Activated CD8-positive, alpha-beta memory T cell treated with anti-CD3 and anti-CD28 coated beads for 36 hours (primary cell): ENCODE measurements around the gene BRAT1. TPM values are rescaled to one million over a fixed set of nuclear protein-coding genes. Genes with fewer than 3 reads are reported as not detected.

Experiments used
- CTCF ChIA-PET: fragments of 350-600 bp; sonication (Branson Sonifier 250); formaldehyde crosslinking; loops from one replicate; lab custom pipeline; 2021; ENCODE audit warnings: antibody characterized with exemption; lab: Charles Lee
- POLR2A ChIA-PET: fragments of 350-600 bp; sonication (Branson Sonifier 250); formaldehyde crosslinking; loops from one replicate; lab custom pipeline; 2021; ENCODE audit warnings: antibody characterized with exemption; lab: Charles Lee
- total RNA-seq, 2 experiments: library from RNA; stranded (reverse); gene quantifications; one replicate each; pipeline ENCODE4 v1.2.3, GENCODE V29; 2021

The BRAT1 gene
- total RNA-seq, 2 experiments from 2014 or later: 37.3 to 39.1 TPM

GRCh38 chr7:2497065-2497464, 58.3 kb downstream of the BRAT1 start:
- POLR2A ChIA-PET: no interaction called here
- CTCF ChIA-PET: interaction anchor here (1.2 kb wide), 1 partner anchor 29 kb away, joined by 3 read pairs; no protein-coding TSS in a partner anchor

GRCh38 chr7:2496375-2496774, 58.9 kb downstream of the BRAT1 start:
- CTCF ChIA-PET: interaction anchor here (1.2 kb wide), 1 partner anchor 28 kb away, joined by 3 read pairs; no protein-coding TSS in a partner anchor

GRCh38 chr7:2495418-2496299, 59.7 kb downstream of the BRAT1 start:
- CTCF ChIA-PET: interaction anchor here (1.2 kb wide), 1 partner anchor 27 kb away, joined by 3 read pairs; no protein-coding TSS in a partner anchor
- POLR2A ChIA-PET: no interaction called here

More at GRCh38 chr7:2496375-2496774, 58.9 kb downstream of the BRAT1 start:
- POLR2A ChIA-PET: no interaction called here

GRCh38 chr7:2494191-2495130, 60.9 kb downstream of the BRAT1 start:
- CTCF ChIA-PET: no interaction called here
- POLR2A ChIA-PET: no interaction called here

- ChIA-PET POLR2A (no interaction called here), CTCF (no interaction called here)
Measured at GRCh38 chr7:2493205-2494164, 61.8 kb downstream of the BRAT1 start.

GRCh38 chr7:2492038-2492437, 63.3 kb downstream of the BRAT1 start:
- POLR2A ChIA-PET: no interaction called here
- CTCF ChIA-PET: no interaction called here

- POLR2A ChIA-PET: no interaction called here
- CTCF ChIA-PET: no interaction called here
Measured at GRCh38 chr7:2490181-2490651, 65.1 kb downstream of the BRAT1 start.

GRCh38 chr7:2488681-2489080, 66.6 kb downstream of the BRAT1 start:
- POLR2A ChIA-PET: no interaction called here

GRCh38 chr7:2488272-2488645, 67.1 kb downstream of the BRAT1 start:
- POLR2A ChIA-PET: no interaction called here
- CTCF ChIA-PET: interaction anchor here (1.0 to 1.4 kb wide), 2 partner anchors 10 to 38 kb away, joined by 3 to 5 read pairs; no protein-coding TSS in a partner anchor

More at GRCh38 chr7:2488681-2489080, 66.6 kb downstream of the BRAT1 start:
- CTCF ChIA-PET: interaction anchor here (1.0 to 1.4 kb wide), 2 partner anchors 10 to 38 kb away, joined by 3 to 5 read pairs; no protein-coding TSS in a partner anchor

Other genes starting within 250 kb of the BRAT1 start
- 10 to 100 TPM; 47.6 to 49.6 TPM for gene SNX8, start 241.1 kb downstream of the BRAT1 start, total RNA-seq
- 100 to 1,000 TPM; 297 to 298 TPM for gene EIF3B, start 200.7 kb downstream of the BRAT1 start, total RNA-seq
- 1 to 10 TPM; 5.7 to 6.3 TPM for gene CHST12, start 151.9 kb downstream of the BRAT1 start, total RNA-seq
- not detected for gene GRIFIN, start 79.1 kb downstream of the BRAT1 start, total RNA-seq
- 10 to 100 TPM; 22.4 to 24.2 TPM for gene LFNG, start 35.8 kb downstream of the BRAT1 start, total RNA-seq
- gene IQCE, start 3.5 kb upstream of the BRAT1 start, total RNA-seq: 10 to 100 TPM; 10.3 to 11.2 TPM
- gene TTYH3, start 76.5 kb upstream of the BRAT1 start, total RNA-seq: 10 to 100 TPM; 22.9 to 24.3 TPM
- gene AMZ1, start 132.7 kb upstream of the BRAT1 start, total RNA-seq: not detected